Measurements from ENCODE around the gene MYO15B. TPM values are rescaled to one million over a fixed set of nuclear protein-coding genes. Genes with fewer than 3 reads are reported as not detected.
A peak's percentile ranks its signal among the peaks of the same experiment; 100 is the strongest.

MYO15B gene
- total and polyA plus RNA-seq, 2 of the 13 experiments (the other 11 are each of a cell fraction or from before 2014, with no cell fraction given), result 2.8 to 8.1 TPM

DNA sequence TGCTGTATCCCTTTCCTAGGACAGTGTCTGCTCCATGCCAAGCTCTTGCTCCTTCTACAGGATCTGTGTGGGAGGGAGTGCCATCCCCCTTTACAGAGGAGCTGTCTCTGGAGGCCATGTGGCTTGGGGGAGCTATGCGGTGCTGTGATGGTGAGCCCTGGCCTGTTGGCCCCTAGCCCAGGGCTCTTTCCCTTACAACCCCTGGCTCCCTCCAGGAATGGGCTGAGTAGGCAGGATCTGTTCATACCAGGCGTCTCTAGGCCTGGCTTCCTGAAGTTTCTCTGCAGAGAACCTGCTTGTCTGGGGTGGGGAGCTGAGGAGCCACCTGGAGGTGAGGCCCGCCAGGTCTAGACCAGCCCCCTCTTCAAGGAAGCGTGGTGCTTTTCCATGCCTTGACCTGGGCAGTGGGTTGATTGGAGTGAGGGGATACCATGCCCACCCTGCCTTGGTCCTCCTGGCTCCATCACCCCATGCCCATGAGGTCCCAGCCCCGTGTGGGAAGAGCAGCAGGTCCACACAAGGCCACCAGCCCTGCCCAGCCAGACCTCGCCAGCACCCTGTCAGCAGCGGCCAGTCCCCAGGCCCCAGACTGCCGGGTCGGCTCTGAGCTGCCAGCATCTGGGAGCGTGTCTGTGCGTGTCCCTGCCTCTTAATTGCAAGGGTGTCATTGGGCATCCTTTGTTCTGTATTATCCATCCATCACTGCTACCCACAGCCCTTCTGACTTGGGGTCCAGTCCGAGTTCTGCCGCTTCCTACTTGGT lies 47.5 kb upstream of the MYO15B start (continued):
- TF ChIP-seq, protein P1, sequence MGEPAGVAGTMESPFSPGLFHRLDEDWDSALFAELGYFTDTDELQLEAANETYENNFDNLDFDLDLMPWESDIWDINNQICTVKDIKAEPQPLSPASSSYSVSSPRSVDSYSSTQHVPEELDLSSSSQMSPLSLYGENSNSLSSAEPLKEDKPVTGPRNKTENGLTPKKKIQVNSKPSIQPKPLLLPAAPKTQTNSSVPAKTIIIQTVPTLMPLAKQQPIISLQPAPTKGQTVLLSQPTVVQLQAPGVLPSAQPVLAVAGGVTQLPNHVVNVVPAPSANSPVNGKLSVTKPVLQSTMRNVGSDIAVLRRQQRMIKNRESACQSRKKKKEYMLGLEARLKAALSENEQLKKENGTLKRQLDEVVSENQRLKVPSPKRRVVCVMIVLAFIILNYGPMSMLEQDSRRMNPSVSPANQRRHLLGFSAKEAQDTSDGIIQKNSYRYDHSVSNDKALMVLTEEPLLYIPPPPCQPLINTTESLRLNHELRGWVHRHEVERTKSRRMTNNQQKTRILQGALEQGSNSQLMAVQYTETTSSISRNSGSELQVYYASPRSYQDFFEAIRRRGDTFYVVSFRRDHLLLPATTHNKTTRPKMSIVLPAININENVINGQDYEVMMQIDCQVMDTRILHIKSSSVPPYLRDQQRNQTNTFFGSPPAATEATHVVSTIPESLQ (CRISPR knock-in tag; conservative IDR thresholded peaks at IDR 0.05), result no peak
- TF ChIP-seq THAP11 (CRISPR knock-in tag; IDR thresholded peaks at IDR 0.05), result no peak
- TF ChIP-seq MYC (CRISPR knock-in tag; IDR thresholded peaks at IDR 0.05; ENCODE audit: borderline replicate concordance), result 0 out of 2 replicates have a peak, but pooled peaks have one; percentile 29
- TF ChIP-seq, protein P2, sequence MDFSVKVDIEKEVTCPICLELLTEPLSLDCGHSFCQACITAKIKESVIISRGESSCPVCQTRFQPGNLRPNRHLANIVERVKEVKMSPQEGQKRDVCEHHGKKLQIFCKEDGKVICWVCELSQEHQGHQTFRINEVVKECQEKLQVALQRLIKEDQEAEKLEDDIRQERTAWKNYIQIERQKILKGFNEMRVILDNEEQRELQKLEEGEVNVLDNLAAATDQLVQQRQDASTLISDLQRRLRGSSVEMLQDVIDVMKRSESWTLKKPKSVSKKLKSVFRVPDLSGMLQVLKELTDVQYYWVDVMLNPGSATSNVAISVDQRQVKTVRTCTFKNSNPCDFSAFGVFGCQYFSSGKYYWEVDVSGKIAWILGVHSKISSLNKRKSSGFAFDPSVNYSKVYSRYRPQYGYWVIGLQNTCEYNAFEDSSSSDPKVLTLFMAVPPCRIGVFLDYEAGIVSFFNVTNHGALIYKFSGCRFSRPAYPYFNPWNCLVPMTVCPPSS (IDR thresholded peaks at IDR 0.05), result no peak
- no peak for TF ChIP-seq YY1 (IDR thresholded peaks at IDR 0.05; ENCODE audit: insufficient read depth, insufficient replicate concordance, low read depth, low read length)
- 0 out of 2 replicates have a peak, but pooled peaks have one; percentile 7 for TF ChIP-seq SPEN (CRISPR knock-in tag; IDR thresholded peaks at IDR 0.05; ENCODE audit: low read depth)
- no peak for TF ChIP-seq TMF1 (CRISPR knock-in tag; IDR thresholded peaks at IDR 0.05; ENCODE audit: low read depth)
- TF ChIP-seq, protein P3, sequence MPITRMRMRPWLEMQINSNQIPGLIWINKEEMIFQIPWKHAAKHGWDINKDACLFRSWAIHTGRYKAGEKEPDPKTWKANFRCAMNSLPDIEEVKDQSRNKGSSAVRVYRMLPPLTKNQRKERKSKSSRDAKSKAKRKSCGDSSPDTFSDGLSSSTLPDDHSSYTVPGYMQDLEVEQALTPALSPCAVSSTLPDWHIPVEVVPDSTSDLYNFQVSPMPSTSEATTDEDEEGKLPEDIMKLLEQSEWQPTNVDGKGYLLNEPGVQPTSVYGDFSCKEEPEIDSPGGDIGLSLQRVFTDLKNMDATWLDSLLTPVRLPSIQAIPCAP (CRISPR knock-in tag; IDR thresholded peaks at IDR 0.05; ENCODE audit: low read depth), result peak; percentile 28; the same call in 1 of the 2 replicates
- TF ChIP-seq ZNF572 (CRISPR knock-in tag; IDR thresholded peaks at IDR 0.05), result peak; percentile 68; the same call in 1 of the 2 replicates
- no peak for TF ChIP-seq ZNF674 (CRISPR knock-in tag; IDR thresholded peaks at IDR 0.05; ENCODE audit: low read depth)
- TF ChIP-seq, protein P4, sequence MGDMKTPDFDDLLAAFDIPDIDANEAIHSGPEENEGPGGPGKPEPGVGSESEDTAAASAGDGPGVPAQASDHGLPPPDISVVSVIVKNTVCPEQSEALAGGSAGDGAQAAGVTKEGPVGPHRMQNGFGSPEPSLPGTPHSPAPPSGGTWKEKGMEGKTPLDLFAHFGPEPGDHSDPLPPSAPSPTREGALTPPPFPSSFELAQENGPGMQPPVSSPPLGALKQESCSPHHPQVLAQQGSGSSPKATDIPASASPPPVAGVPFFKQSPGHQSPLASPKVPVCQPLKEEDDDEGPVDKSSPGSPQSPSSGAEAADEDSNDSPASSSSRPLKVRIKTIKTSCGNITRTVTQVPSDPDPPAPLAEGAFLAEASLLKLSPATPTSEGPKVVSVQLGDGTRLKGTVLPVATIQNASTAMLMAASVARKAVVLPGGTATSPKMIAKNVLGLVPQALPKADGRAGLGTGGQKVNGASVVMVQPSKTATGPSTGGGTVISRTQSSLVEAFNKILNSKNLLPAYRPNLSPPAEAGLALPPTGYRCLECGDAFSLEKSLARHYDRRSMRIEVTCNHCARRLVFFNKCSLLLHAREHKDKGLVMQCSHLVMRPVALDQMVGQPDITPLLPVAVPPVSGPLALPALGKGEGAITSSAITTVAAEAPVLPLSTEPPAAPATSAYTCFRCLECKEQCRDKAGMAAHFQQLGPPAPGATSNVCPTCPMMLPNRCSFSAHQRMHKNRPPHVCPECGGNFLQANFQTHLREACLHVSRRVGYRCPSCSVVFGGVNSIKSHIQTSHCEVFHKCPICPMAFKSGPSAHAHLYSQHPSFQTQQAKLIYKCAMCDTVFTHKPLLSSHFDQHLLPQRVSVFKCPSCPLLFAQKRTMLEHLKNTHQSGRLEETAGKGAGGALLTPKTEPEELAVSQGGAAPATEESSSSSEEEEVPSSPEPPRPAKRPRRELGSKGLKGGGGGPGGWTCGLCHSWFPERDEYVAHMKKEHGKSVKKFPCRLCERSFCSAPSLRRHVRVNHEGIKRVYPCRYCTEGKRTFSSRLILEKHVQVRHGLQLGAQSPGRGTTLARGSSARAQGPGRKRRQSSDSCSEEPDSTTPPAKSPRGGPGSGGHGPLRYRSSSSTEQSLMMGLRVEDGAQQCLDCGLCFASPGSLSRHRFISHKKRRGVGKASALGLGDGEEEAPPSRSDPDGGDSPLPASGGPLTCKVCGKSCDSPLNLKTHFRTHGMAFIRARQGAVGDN (CRISPR knock-in tag; IDR thresholded peaks at IDR 0.05), result peak; percentile 29; the same call in 1 of the 2 replicates
- no peak for TF ChIP-seq ZBTB7B (CRISPR knock-in tag; IDR thresholded peaks at IDR 0.05)
- TF ChIP-seq SUZ12 (IDR thresholded peaks at IDR 0.05; ENCODE audit: low read depth, low read length), result no peak
- TF ChIP-seq MED13 (CRISPR knock-in tag; IDR thresholded peaks at IDR 0.05), result no peak
- TF ChIP-seq, protein P5, sequence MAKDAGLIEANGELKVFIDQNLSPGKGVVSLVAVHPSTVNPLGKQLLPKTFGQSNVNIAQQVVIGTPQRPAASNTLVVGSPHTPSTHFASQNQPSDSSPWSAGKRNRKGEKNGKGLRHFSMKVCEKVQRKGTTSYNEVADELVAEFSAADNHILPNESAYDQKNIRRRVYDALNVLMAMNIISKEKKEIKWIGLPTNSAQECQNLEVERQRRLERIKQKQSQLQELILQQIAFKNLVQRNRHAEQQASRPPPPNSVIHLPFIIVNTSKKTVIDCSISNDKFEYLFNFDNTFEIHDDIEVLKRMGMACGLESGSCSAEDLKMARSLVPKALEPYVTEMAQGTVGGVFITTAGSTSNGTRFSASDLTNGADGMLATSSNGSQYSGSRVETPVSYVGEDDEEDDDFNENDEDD (CRISPR knock-in tag; IDR thresholded peaks at IDR 0.05; ENCODE audit: borderline replicate concordance), result no peak
- TF ChIP-seq, protein P6, sequence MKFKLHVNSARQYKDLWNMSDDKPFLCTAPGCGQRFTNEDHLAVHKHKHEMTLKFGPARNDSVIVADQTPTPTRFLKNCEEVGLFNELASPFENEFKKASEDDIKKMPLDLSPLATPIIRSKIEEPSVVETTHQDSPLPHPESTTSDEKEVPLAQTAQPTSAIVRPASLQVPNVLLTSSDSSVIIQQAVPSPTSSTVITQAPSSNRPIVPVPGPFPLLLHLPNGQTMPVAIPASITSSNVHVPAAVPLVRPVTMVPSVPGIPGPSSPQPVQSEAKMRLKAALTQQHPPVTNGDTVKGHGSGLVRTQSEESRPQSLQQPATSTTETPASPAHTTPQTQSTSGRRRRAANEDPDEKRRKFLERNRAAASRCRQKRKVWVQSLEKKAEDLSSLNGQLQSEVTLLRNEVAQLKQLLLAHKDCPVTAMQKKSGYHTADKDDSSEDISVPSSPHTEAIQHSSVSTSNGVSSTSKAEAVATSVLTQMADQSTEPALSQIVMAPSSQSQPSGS (CRISPR knock-in tag; IDR thresholded peaks at IDR 0.05), result no peak
- TF ChIP-seq ZNF570 (CRISPR knock-in tag; IDR thresholded peaks at IDR 0.05; ENCODE audit: borderline replicate concordance), result no peak
- no peak for TF ChIP-seq HOXA7 (CRISPR knock-in tag; IDR thresholded peaks at IDR 0.05)

Data from HepG2 (cell line).